ENCODE measurements around the gene DOK3.

DOK3 gene

DNA sequence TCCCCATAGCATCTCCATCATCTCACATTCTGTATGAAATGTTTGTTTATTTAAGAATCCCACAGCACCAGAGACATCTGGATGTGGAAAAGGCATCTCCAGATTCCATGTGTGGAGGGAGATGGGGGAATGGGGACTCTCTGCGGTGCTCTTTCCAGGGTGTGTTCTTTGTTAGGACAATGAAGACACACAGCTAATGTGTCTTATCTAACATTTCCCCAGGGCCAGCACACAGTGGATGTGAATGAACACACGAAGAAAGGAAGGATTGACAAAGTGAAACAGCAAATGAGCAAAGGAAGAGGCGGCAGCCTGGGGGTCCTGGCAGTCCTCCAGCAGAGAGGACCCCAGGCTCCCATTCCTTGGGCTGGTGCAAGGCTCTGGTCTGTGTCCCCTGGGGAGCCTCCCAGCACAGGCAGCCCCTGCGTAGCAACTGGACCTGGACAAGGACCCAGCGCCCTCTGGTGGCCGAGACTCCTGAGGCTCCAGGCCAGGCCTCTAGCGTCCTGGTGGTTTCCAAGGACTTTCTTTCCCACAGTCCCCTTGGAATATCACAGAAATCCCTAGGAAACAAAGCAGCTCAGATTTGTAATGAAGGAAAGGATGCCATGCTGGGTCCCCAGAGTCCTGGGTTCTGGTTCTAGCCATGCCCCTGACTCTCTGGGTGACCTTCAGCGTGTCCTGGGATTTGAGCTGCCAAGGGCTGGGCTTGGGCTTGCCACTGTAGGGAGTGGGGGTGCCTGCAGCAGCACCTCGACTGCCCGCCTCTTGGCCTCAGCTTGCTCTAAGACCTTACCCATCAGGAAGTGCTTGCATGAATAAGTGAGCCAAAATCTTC, 8.7 kb downstream of the DOK3 start:
- no peaks in the 10 kb centered on the region for H3K9me2 ChIP-seq (replicated peaks; ENCODE audit: low read depth, low read length)
- peaks cover 8% of the 10 kb centered on the region; the same call in 1 of the 2 replicates for H3K79me2 ChIP-seq (ENCODE audit: insufficient read depth, low read length)
- no peak overlapping the region for H2AFZ ChIP-seq (ENCODE audit: low read length)
- no peaks in the 10 kb centered on the region for H3K9me3 ChIP-seq (ENCODE audit: insufficient read depth, low read depth, low read length)
- H3K27me3 ChIP-seq (ENCODE audit: insufficient read depth, low read length, poor library complexity, severe bottlenecking) = no peaks in the 10 kb centered on the region
- no peaks in the 10 kb centered on the region for H3K36me3 ChIP-seq (ENCODE audit: insufficient read depth, low read length)
- no peaks in the 10 kb centered on the region for H3K4me1 ChIP-seq (ENCODE audit: insufficient read depth, low read length, poor library complexity, severe bottlenecking)
- no peak overlapping the region for H3K4me3 ChIP-seq (ENCODE audit: low read length, poor library complexity, severe bottlenecking)
- H3K4me2 ChIP-seq (ENCODE audit: low read depth, low read length, poor library complexity, severe bottlenecking) = no peak overlapping the region
- no peaks in the 10 kb centered on the region for H4K20me1 ChIP-seq (ENCODE audit: insufficient read depth, low read length, poor library complexity, severe bottlenecking)
- no peak for TF ChIP-seq EZH2phosphoT487 (IDR thresholded peaks at IDR 0.05; ENCODE audit: borderline replicate concordance)
- TF ChIP-seq, protein P1, sequence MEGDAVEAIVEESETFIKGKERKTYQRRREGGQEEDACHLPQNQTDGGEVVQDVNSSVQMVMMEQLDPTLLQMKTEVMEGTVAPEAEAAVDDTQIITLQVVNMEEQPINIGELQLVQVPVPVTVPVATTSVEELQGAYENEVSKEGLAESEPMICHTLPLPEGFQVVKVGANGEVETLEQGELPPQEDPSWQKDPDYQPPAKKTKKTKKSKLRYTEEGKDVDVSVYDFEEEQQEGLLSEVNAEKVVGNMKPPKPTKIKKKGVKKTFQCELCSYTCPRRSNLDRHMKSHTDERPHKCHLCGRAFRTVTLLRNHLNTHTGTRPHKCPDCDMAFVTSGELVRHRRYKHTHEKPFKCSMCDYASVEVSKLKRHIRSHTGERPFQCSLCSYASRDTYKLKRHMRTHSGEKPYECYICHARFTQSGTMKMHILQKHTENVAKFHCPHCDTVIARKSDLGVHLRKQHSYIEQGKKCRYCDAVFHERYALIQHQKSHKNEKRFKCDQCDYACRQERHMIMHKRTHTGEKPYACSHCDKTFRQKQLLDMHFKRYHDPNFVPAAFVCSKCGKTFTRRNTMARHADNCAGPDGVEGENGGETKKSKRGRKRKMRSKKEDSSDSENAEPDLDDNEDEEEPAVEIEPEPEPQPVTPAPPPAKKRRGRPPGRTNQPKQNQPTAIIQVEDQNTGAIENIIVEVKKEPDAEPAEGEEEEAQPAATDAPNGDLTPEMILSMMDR (conservative IDR thresholded peaks at IDR 0.05; ENCODE audit: low read length) = peak; percentile 75
- H3F3A ChIP-seq (ENCODE audit: low read depth) = no peaks in the 10 kb centered on the region
- H3K9ac ChIP-seq (ENCODE audit: low read depth, low read length, poor library complexity, severe bottlenecking) = no peak overlapping the region

DNA sequence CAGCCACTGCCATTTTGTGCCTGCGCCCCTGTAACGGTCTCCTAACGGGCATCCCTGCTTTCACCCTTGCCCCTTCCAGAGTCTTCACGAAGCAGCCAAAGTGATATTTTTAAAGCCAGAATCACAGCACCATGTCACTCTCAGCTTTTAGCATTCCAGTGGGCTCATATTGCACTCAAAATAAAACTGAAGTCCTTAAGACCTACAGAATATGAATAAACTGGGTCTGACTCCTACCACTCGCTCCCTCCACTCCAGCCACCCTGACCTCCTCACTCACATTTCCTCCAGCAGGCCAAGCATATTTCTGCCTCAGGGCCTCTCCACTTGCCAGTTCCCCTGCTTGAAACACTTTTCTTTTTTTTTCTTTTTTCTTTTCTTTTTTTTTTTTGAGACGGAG, 9.8 kb downstream of the DOK3 start:
- H3F3A ChIP-seq (ENCODE audit: low read depth) = no peaks in the 10 kb centered on the region
- H3K79me2 ChIP-seq (ENCODE audit: insufficient read depth, low read length) = peaks cover 17% of the 10 kb centered on the region; the same call in 1 of the 2 replicates
- H3K4me3 ChIP-seq (ENCODE audit: low read length, poor library complexity, severe bottlenecking) = no peak overlapping the region
- no peaks in the 10 kb centered on the region for H3K9me3 ChIP-seq (ENCODE audit: insufficient read depth, low read depth, low read length)
- TF ChIP-seq, protein P1 (conservative IDR thresholded peaks at IDR 0.05; ENCODE audit: low read length) = no peak
- TF ChIP-seq EZH2phosphoT487 (IDR thresholded peaks at IDR 0.05; ENCODE audit: borderline replicate concordance) = no peak
- no peaks in the 10 kb centered on the region for H3K36me3 ChIP-seq (ENCODE audit: insufficient read depth, low read length)
- H3K4me1 ChIP-seq (ENCODE audit: insufficient read depth, low read length, poor library complexity, severe bottlenecking) = peaks cover 3% of the 10 kb centered on the region
- no peaks in the 10 kb centered on the region for H3K27me3 ChIP-seq (ENCODE audit: insufficient read depth, low read length, poor library complexity, severe bottlenecking)
- H3K9me2 ChIP-seq (replicated peaks; ENCODE audit: low read depth, low read length) = no peaks in the 10 kb centered on the region
- H3K4me2 ChIP-seq (ENCODE audit: low read depth, low read length, poor library complexity, severe bottlenecking) = no peak overlapping the region
- no peak overlapping the region for H2AFZ ChIP-seq (ENCODE audit: low read length)
- peaks cover 6% of the 10 kb centered on the region for H4K20me1 ChIP-seq (ENCODE audit: insufficient read depth, low read length, poor library complexity, severe bottlenecking)
- no peak overlapping the region for H3K9ac ChIP-seq (ENCODE audit: low read depth, low read length, poor library complexity, severe bottlenecking)

DNA sequence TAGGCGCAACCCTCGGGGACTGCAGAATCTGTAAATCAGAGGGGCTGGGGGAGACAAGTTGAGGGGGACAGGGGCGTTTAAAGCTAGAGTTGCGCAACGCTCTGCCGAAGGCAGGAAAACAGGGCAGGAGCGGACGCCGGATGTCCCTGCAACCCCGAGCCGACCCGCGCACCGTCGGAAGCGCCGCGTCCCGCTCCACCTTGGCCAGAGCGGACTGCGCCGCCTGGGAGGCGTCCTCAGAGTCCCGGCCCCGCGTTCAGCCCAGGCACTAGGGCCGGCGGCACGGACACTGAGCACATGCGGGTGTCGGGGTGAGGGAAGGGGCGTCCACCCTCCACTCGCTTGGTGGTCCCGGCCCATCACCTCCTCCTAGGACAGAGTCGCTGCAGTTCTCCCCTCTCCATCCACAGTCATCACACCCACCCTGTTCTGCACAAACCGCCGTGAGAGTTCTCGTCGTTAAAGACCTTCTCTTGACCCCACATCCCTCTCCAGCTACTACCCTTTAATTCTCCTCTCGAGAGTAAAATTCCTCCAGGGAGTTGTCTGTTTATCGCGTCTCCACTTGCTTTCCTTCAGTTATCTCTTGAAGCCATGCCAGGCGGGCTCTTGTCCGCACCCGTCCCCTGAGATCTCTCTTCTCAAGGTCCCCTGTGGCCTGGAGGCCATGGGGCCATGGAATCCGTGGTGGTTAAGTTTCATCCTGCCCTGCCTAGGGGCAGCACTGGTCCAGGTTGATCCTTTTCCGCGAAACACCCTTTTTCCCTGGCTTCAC, 11.4 kb downstream of the DOK3 start:
- H3K9ac ChIP-seq (ENCODE audit: low read depth, low read length, poor library complexity, severe bottlenecking) = no peak overlapping the region

More for the DNA sequence above, 11.4 kb downstream of the DOK3 start:
- peaks cover 5% of the 10 kb centered on the region for H3K4me1 ChIP-seq (ENCODE audit: insufficient read depth, low read length, poor library complexity, severe bottlenecking)
- peak overlapping the region; percentile 82 for H3K4me3 ChIP-seq (ENCODE audit: low read length, poor library complexity, severe bottlenecking)
- H3F3A ChIP-seq (ENCODE audit: low read depth) = no peaks in the 10 kb centered on the region
- peak overlapping the region; percentile 58 for H3K4me2 ChIP-seq (ENCODE audit: low read depth, low read length, poor library complexity, severe bottlenecking)
- peaks cover 33% of the 10 kb centered on the region; the same call in 1 of the 2 replicates for H3K79me2 ChIP-seq (ENCODE audit: insufficient read depth, low read length)
- no peak overlapping the region for H2AFZ ChIP-seq (ENCODE audit: low read length)
- H4K20me1 ChIP-seq (ENCODE audit: insufficient read depth, low read length, poor library complexity, severe bottlenecking) = peaks cover 9% of the 10 kb centered on the region
- H3K36me3 ChIP-seq (ENCODE audit: insufficient read depth, low read length) = no peaks in the 10 kb centered on the region
- no peak for TF ChIP-seq EZH2phosphoT487 (IDR thresholded peaks at IDR 0.05; ENCODE audit: borderline replicate concordance)
- no peaks in the 10 kb centered on the region for H3K9me3 ChIP-seq (ENCODE audit: insufficient read depth, low read depth, low read length)
- H3K27me3 ChIP-seq (ENCODE audit: insufficient read depth, low read length, poor library complexity, severe bottlenecking) = no peaks in the 10 kb centered on the region
- H3K9me2 ChIP-seq (replicated peaks; ENCODE audit: low read depth, low read length) = no peaks in the 10 kb centered on the region
